K562 (cell line): ENCODE data around the gene RGMA. TPM values are rescaled to one million over a fixed set of nuclear protein-coding genes. Genes with fewer than 3 reads are reported as not detected.

Experiments
- ATAC-seq: fragments of 200-7000 bp; cut with Tn5 transposase; 3 replicates; pipeline ENCODE4 v1.9.1; 2020; ENCODE audit warnings: moderate library complexity
- BruUV-seq: library from RNA; stranded (reverse); fragments of 400-500 nt; replicated peaks from 2 replicates; lab custom pipeline; 2021; lab: Mats Ljungman, UMichigan
- CTCF ChIA-PET: fragments of 300-600 bp; formaldehyde crosslinking; extraction: SDS; loops from one replicate; lab custom pipeline; 2021; ENCODE audit warnings: low intra/inter-chr PET ratio; lab: Yijun Ruan, JAX
- POLR2A ChIA-PET: fragments of 300-600, 350-650 bp; sonication (Branson Sonifier 250); formaldehyde crosslinking; extraction: SDS; loops from one replicate; lab custom pipeline; 2021; ENCODE audit warnings: antibody characterized with exemption, inconsistent platforms; lab: Yijun Ruan, JAX
- DNase-seq, 4 experiments: peaks; one replicate each; pipeline versions ENCODE4 v3.0.0 to v3.0.0-alpha.2; 2011 to 2018; ENCODE audit warnings: low spot score in 3 of 4, mixed read lengths in 3 of 4; ENCODE audit errors: extremely low read depth in 1 of 4
- FAIRE-seq: peaks from 2 replicates; lab custom pipeline; 2011; peaks lifted over from hg19 to GRCh38; lab: Jason Lieb, UNC
- H2AFZ ChIP-seq: 2 replicates; pipeline ENCODE4 v1.6.0; 2011; ENCODE audit warnings: low read depth, low read length, control low read depth, inconsistent platforms
- H3K27ac ChIP-seq: fragments of 200-600 bp; 3 replicates; pipeline ENCODE4 v1.8.0; 2011; ENCODE audit warnings: low read depth, mild to moderate bottlenecking, control low read depth, inconsistent platforms, low read length, moderate library complexity, mixed read lengths; ENCODE audit errors: extremely low read depth
- H3K27me3 ChIP-seq, 2 experiments: fragments of 300-600 bp in 1 of 2; 2 replicates in 1 of 2; 3 replicates in 1 of 2; pipeline versions ENCODE4 v1.6.0 to v1.8.0; 2011; ENCODE audit warnings: inconsistent platforms in 2 of 2, low read length in 2 of 2, mild to moderate bottlenecking in 1 of 2, mixed read lengths in 1 of 2, moderate library complexity in 1 of 2; ENCODE audit not compliant: control insufficient read depth in 2 of 2, insufficient read depth in 2 of 2
- H3K36me3 ChIP-seq: fragments of 300-600 bp; 3 replicates; pipeline ENCODE4 v1.8.0; 2011; ENCODE audit warnings: mild to moderate bottlenecking, low read length, inconsistent platforms; ENCODE audit not compliant: control insufficient read depth, insufficient read depth
- H3K4me1 ChIP-seq, 2 experiments: fragments of 200-600 bp in 1 of 2; replicated peaks in 1 of 2; 2 replicates in 1 of 2; 3 replicates in 1 of 2; pipeline versions ENCODE4 v1.5.1 to v1.8.0; 2011; ENCODE audit warnings: inconsistent platforms in 2 of 2, low read length in 2 of 2, mild to moderate bottlenecking in 1 of 2, mixed read lengths in 1 of 2, moderate library complexity in 1 of 2; ENCODE audit not compliant: control insufficient read depth in 2 of 2, insufficient read depth in 2 of 2
- H3K4me2 ChIP-seq: 2 replicates; pipeline ENCODE4 v1.6.1; 2011; ENCODE audit warnings: low read length, control low read depth, inconsistent platforms, mixed read lengths; ENCODE audit not compliant: insufficient read depth
- H3K4me3 ChIP-seq: fragments of 200-600 bp; sonication (generic), shearing (Covaris generic); 2 replicates; pipeline ENCODE4 v1.5.1; 2016; ENCODE audit warnings: control low read depth, inconsistent platforms
- H3K79me2 ChIP-seq: fragments of 200-600 bp; 3 replicates; pipeline ENCODE4 v1.8.0; 2011; ENCODE audit warnings: low read length, inconsistent platforms; ENCODE audit not compliant: control insufficient read depth, insufficient read depth
- H3K9ac ChIP-seq, 2 experiments: 2 replicates each; pipeline versions ENCODE4 v1.6.0 to v1.6.1; 2011; ENCODE audit warnings: low read depth in 2 of 2, low read length in 2 of 2, control low read depth in 1 of 2, inconsistent platforms in 1 of 2, mild to moderate bottlenecking in 1 of 2, mixed read lengths in 1 of 2; ENCODE audit not compliant: insufficient read depth in 1 of 2
- H3K9me1 ChIP-seq: one replicate; pipeline ENCODE4 v1.6.0; 2011; ENCODE audit warnings: inconsistent platforms, mild to moderate bottlenecking, low read length, moderate library complexity; ENCODE audit not compliant: control insufficient read depth, insufficient read depth
- H3K9me3 ChIP-seq: replicated peaks from 2 replicates; pipeline ENCODE4 v1.5.1; 2011; ENCODE audit warnings: low read depth, low read length, inconsistent platforms; ENCODE audit not compliant: control insufficient read depth, insufficient read depth
- H4K20me1 ChIP-seq: replicated peaks from 2 replicates; pipeline ENCODE4 v1.6.1; 2011; ENCODE audit warnings: low read length, inconsistent platforms, mixed read lengths; ENCODE audit not compliant: control insufficient read depth, insufficient read depth
- ELF4 ChIP-seq: fragments of 450-650 bp; formaldehyde crosslinking; IDR thresholded peaks from 2 replicates; pipeline ENCODE4 v1.4.0; 2022; ENCODE audit warnings: missing genetic modification characterization
- NFYB ChIP-seq: IDR thresholded peaks from 2 replicates; pipeline ENCODE4 v1.6.1; 2011; ENCODE audit warnings: mild to moderate bottlenecking, moderate library complexity; ENCODE audit not compliant: insufficient read length; ENCODE audit errors: extremely low read depth
- SMARCE1 ChIP-seq: fragments of 450-650 bp; IDR thresholded peaks from 2 replicates; pipeline ENCODE4 v1.7.1; 2016; ENCODE audit warnings: mild to moderate bottlenecking
- SPI1 ChIP-seq: IDR thresholded peaks from 2 replicates; pipeline ENCODE4 v1.6.1; 2011; ENCODE audit warnings: low read depth, low read length, control low read depth, borderline replicate concordance
- ZNF184 ChIP-seq: sonication (generic); formaldehyde crosslinking; IDR thresholded peaks from 2 replicates; pipeline ENCODE4 v1.5.0; 2020; ENCODE audit warnings: missing genetic modification reagents
- ZNF778 ChIP-seq: fragments of 450-650 bp; formaldehyde crosslinking; IDR thresholded peaks from 2 replicates; pipeline ENCODE4 v1.4.0; 2020; ENCODE audit warnings: mild to moderate bottlenecking, moderate library complexity
- WGBS: fragments of 100-300 bp; shearing (Covaris generic); methylation state at CpG from one replicate; pipeline ENCODE4 v1.1.6; 2016; ENCODE audit warnings: low coverage, mixed read lengths; ENCODE audit not compliant: insufficient coverage; ENCODE audit errors: missing lambda C conversion rate; 5-methylcytosine and 5-hydroxymethylcytosine counted together
- in situ Hi-C: fragments of 300-500 bp; cut with MboI; formaldehyde crosslinking; loops from 4 replicates; pipeline ENCODE4 v1.15.0; 2018; ENCODE audit warnings: inconsistent platforms, mixed read lengths
- intact Hi-C: fragments of 100-400 bp; cut with micrococcal nuclease; formaldehyde crosslinking; loops from 2 replicates; pipeline ENCODE4 v1.14.2; 2022
- polyA plus RNA-seq, 8 experiments: library from polyadenylated mRNA; depleted of rRNA in 4 of 8; stranded (reverse) in 5 of 8; unstranded in 3 of 8; fragments of >200 nt; fragmentation: Nextera tagmentation in 2 of 8; fragmentation: Illumina TruSeq in 1 of 8; extraction: Ambion mirVana in 2 of 8; extraction: Trizol in 1 of 8; gene quantifications; 2 replicates each; pipeline versions ENCODE4 v1.2.1 to v1.2.3, GENCODE V29; 2011 to 2014; ENCODE audit warnings: inconsistent platforms in 1 of 8, missing spikeins in 1 of 8
- total RNA-seq, 7 experiments: library from RNA; depleted of rRNA in 6 of 7; stranded (reverse); fragments of >200 nt in 6 of 7; fragmentation: Illumina TruSeq in 2 of 7; extraction: Trizol in 2 of 7; gene quantifications; 2 replicates each; pipeline versions ENCODE4 v1.2.1 to v1.2.3, GENCODE V29; 2011 to 2021; ENCODE audit warnings: low replicate concordance in 1 of 7

RGMA gene
- total and polyA plus RNA-seq, 9 of the 15 experiments (the other 6 are each of a cell fraction or from before 2014, with no cell fraction given), result 0.03 to 0.05 (median 0.03) TPM; not detected in 6

DNA sequence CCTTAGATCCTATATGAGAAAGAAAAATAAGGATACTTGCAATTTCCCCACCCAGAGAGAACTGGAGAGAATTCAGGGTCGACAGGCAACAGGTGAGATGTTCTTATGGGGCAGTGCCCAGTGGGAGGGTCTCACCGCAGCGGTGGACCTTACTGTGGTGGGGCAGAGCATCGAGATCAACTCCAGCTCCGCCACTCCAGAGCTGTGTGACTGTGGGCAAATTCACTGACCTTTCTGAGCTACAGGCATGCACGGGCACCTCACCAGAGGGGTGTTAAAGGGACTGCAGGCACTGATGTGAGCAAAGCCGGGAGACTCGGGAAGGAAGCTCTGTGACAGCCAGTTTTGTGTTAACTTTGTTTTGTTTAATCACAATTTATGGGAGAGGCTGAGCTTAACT, 30.9 kb downstream of the RGMA start:
- H3K4me1 ChIP-seq, result no peaks in the 10 kb centered on the region
- no peak for ATAC-seq
- no peaks in the 10 kb centered on the region for H3K36me3 ChIP-seq
- no peak overlapping the region for H2AFZ ChIP-seq
- H3K4me3 ChIP-seq, result no peak overlapping the region
- H3K9ac ChIP-seq, result no peak overlapping the region
- TF ChIP-seq ELF4 (CRISPR knock-in tag) (no peak), ZNF778 (no peak), SPI1 (no peak)
- no peak for FAIRE-seq
- H3K9me3 ChIP-seq, result no peaks in the 10 kb centered on the region
- intact Hi-C loops (loop anchor here (10.0 kb wide), 1 partner anchor 323 kb away; no protein-coding TSS in a partner anchor), in situ Hi-C loops (no loop called here)
- under 1% methylated on average over 8 of the region's 8 CpGs for WGBS
- H3K9me1 ChIP-seq, result no peaks in the 10 kb centered on the region
- H3K27ac ChIP-seq, result no peak overlapping the region
- no peak for DNase-seq
- H4K20me1 ChIP-seq, result peaks cover 10% of the 10 kb centered on the region; the same call in 1 of the 2 replicates
- ChIA-PET POLR2A (no interaction called here), CTCF (no interaction called here)
- peaks cover 55 to 77% of the 10 kb centered on the region in 2 experiments for H3K27me3 ChIP-seq
- H3K4me2 ChIP-seq, result no peak overlapping the region
- H3K79me2 ChIP-seq, result no peaks in the 10 kb centered on the region
- no TSS peak for BruUV-seq

GRCh38 chr15:93057618-93058017, 31.4 kb downstream of the RGMA start:
- in situ Hi-C loops (no loop called here), intact Hi-C loops (loop anchor here (10.0 kb wide), 1 partner anchor 323 kb away; no protein-coding TSS in a partner anchor)
- no peak for ATAC-seq
- Histone ChIP-seq H4K20me1 (peaks cover 10% of the 10 kb centered on the region; the same call in 1 of the 2 replicates), H3K79me2 (no peaks in the 10 kb centered on the region), H3K9me1 (no peaks in the 10 kb centered on the region), H3K9ac (no peak overlapping the region), H3K4me1 (no peaks in the 10 kb centered on the region), H3K27ac (no peak overlapping the region), H3K9me3 (no peaks in the 10 kb centered on the region), H3K4me2 (no peak overlapping the region), H2AFZ (no peak overlapping the region), H3K4me3 (no peak overlapping the region), H3K36me3 (no peaks in the 10 kb centered on the region), H3K27me3 (peaks cover 54 to 79% of the 10 kb centered on the region in 2 experiments)
- FAIRE-seq, result no peak
- TF ChIP-seq SMARCE1, result no peak
- TF ChIP-seq ZNF184 (CRISPR knock-in tag), result no peak
- no peak for TF ChIP-seq NFYB
- 0% methylated on average over 6 of the region's 8 CpGs for WGBS
- BruUV-seq, result no TSS peak
- ChIA-PET CTCF (no interaction called here), POLR2A (no interaction called here)
- DNase-seq, result no peak
